Occipital lobe (tissue), 2 donors: Measurements from ENCODE around the gene UGT1A4. TPM values are rescaled to one million over a fixed set of nuclear protein-coding genes. Genes with fewer than 3 reads are reported as not detected.

Experiments
- DNase-seq: peaks from one replicate; lab custom pipeline; 2025; lab: John Stamatoyannopoulos, UW
- total RNA-seq: library from RNA; depleted of rRNA; stranded (reverse); fragments of >200 nt; gene quantifications from one replicate; pipeline ENCODE4 v1.2.3, GENCODE V29; 2014

Gene UGT1A4
- total RNA-seq, 1 donor from 2014 or later: not detected

DNA sequence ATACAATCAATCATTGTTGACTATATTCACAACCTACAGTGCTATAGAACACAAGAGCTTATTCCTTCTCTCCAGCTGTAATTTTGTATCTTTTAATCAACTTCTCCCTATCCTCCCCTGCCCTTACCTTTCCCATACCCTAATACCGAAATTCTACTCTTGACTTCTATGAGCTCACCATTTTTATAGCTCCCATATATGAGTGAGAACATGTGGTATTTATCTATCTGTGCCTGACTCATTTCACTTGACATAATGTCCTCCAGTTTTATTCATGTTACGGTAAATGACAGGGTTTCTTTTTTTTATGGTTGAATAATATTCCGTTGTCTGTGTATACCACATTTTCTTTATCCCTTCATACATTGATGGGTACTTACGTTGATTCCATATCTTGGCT is 62.2 kb downstream of the UGT1A4 start:
- no peak for DNase-seq

DNA sequence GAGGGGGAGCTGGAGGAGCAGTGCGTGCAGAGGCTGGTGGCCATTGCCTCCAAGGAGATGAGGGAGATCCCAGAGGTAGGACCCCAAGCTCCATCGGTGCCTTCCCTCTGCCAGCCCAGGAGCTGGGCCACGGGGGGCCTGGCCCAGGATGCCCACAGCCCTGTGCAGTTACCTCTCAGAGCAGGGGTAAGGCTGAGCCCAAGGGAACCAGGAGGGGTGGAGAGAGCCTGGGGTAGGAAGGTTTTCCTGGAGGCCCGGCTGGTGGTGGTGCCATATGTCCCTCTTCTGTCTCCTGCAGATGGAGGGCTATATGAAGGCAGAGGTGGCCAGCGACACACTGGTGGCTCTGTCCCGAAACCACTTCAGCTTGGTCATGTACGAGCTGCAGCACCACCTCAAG is 71.0 kb downstream of the UGT1A4 start:
- DNase-seq: no peak

DNA sequence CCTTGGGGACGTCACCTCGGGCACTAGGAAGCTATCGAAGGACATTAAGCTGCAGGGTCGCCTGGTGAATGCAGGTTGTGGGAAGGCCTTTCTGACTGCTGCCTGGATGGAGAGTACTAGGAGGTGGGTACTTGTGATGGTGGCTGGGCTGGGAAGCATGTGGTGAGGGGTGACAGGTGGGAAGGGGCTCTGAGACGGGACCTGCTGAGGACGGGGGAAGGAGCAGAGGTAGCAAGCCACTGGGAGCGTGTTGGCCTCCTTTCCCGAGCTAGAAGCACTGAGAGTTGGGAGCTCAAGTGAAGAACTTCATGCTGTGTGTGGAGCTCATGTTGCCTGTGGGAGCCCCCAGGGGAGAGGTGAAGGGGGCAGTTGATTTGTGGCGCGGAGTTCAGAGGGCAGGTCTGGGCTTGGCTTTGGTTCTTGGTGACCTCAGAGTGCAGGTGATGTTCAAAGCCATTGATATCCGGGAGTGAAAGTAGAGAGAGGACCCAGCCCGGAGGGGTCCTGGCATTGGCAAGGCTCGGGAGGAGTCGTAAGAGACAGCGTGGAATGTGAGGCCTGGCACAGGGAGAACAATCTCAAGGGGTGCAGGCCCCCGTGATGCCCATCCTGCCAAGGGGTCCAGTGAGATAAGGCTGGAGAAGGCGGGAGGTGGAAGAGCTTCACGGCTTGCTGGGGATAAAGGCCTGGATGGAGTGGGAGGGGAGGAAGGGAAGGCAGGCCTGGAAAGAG is 72.8 kb downstream of the UGT1A4 start:
- DNase-seq: no peak

DNA sequence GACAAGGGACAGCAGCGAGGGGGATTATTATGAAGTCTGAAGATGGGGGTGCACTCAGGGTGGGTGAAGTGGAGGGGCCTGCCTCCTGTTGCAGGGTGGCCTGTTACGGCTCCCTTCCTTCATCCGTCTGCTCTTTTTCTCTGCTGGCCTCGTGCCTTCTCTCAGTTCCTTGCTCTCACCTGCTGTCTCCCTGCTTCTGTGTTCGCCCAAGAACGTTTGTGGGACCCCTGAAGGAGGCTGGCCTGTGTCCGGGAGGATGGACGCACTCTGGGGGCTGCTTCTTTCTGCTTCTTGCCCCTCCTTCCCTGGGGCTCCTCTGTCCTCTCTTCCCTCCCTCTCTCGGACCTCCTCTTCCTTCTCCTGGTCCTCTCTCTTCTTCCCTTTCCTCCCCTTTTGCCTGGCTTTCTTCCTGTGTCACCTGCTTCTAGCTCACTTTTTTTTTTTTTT is 73.4 kb downstream of the UGT1A4 start:
- DNase-seq: no peak

GRCh38 chr2:233792720-233793119 is 74.2 kb downstream of the UGT1A4 start:
- no peak for DNase-seq

DNA sequence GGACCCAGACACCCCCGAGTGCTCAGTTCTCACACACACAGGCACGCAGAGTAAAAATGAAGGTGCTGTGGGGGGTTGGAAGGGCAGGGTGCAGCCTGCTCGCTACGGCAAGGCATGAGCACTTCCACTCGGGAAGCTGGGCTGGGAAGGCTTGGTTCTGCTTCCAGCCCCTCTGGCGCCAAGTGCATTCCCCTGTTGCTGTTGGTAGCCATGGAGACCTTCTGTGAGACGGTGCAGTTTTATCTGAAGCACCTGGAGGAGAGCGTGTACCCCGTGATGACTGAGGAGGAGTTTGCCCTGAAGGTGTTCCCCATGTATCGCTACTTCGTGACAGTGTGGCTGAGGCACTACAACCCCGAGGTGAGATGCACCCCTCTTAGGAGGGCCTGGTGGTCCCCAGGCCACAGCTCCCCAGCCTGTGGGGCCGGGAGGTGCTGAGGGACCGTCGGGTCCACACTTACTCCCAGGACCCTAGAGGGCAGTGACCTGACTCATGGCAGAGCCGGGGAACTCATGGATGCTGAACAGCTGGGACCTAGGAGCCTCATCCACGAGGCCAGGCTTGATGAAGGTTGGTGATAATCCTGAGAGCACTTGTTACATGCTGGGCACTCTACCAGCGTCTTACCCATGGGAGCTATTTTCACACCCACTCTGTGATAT is 75.1 kb downstream of the UGT1A4 start:
- DNase-seq: no peak

- DNase-seq: no peak
These were observed 75.7 kb downstream of the UGT1A4 start for GRCh38 chr2:233794128-233794658.

DNA sequence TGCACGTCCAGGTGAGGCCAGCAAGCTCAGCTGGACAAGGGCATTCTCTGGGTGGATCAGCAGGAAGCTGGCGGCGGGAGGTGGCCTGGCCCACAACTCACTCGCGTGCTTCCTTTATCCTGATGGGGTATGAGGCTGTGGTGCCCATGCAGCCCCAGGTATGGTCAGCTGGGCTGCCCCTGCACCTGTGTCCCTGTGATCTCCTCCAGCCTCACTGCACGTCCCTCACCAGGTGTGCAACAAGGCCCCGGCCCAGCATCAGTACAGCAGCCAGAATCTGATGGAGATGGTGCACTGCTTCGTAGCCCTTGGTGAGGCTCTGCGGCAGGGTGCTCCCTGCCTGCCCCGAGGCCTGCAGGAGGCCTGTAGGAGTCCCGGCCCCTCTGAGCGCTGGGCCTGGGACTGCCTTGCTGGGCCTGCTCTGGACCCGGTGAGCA is 77.2 kb downstream of the UGT1A4 start:
- no peak for DNase-seq

DNA sequence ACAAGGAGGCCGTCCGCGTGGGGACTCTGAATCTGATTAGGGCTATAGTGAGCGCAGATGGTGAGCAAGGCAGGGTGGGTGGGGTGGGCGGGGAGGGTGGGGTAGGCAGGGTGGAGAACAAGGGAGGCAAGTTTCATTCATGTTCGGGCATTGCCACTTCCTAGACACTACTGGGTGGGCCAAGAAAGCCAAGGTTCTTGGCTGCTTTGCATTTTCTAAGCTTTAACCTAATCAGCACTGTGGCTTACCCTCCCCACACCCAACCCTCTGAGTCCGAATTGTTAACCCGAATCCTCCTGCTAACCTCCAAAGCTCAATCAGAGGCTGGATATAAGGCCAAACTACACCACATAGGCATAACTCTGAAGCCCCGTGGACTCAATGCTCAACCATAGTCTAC is 77.7 kb downstream of the UGT1A4 start:
- no peak for DNase-seq

DNA sequence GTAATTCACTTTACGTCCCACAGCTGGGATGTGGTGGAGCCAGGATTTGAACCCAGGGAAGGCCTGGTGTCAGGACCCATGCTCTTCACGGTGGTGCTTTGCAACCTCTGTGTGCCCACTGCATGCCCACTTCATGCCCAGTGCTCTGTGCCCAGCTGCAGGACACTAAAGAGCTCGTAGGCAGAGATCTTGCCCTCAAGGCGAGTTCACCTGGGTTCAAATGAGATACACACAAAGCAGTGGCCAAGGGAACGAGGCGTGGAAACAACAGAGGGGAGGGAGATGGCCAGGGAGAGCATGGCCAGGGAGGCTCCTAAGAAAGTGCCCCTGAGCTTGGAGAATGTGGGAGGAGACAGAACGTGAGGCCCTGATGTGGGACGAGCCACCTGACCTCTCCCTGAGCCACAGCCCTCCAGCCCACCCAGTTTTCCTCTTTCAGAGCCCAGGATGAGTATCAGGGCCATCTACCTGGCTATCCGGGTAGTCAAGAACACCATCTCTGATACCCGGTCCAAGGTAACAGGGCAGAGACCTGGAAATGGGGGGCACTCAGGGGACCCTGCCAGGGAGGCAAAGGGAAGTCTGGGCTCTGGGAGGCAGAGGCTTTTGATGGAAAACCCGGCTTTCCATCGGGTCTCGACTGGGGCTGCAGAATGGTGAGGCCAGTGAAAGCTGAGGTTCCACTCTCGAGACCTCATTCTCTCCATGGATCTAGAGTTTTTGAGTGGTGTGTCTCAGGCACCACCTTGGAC is 80.0 kb downstream of the UGT1A4 start:
- no peak for DNase-seq

DNA sequence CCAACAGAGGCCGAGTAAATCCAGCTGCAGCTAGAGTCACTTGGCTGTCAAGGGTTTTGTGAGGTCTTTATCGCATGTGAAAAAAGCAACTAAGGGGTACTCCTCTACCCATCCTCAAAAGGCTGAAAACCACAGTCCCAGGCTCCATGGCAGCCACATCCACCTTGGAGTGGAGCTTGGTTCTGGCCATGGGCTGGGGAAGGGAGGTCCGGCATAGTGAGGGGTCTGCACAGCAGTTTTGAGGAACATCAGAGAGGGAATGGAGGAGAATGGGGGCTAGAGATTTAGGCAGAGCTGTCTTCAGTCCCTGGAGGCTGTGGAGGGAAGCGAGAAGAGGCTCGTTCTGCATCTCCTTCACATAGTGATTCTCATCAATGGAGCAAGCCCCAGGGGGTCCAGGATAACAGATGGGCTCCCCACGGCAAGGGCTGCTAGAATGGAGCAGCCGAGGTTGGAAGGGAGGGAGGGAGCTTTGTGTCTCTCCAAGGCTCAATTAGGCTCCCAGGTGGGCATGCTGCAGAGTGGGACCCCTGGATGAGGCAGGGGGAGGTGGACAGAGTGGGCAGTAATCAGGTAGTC is 80.6 kb downstream of the UGT1A4 start:
- no peak for DNase-seq

GRCh38 chr2:233799716-233800115 is 81.2 kb downstream of the UGT1A4 start:
- no peak for DNase-seq

DNA sequence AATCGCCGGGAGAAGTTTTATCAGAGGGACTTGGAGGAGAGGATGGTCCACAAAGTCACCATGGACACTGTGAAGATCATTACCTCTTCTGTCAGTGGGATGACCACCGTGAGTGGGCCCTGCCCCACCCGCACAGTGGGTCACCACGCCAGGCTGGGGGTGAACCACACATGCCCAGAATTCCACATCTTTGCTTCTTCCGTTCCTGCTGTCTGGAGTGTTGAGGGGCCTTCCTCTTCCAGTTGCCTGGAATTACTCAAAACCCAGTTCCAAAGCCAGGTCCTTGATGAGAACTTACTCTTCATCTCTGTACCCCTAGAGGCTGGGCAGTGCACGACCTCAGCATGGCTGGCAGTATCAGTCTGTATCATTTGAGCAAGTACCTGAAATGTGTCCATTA is 81.7 kb downstream of the UGT1A4 start:
- no peak for DNase-seq

DNA sequence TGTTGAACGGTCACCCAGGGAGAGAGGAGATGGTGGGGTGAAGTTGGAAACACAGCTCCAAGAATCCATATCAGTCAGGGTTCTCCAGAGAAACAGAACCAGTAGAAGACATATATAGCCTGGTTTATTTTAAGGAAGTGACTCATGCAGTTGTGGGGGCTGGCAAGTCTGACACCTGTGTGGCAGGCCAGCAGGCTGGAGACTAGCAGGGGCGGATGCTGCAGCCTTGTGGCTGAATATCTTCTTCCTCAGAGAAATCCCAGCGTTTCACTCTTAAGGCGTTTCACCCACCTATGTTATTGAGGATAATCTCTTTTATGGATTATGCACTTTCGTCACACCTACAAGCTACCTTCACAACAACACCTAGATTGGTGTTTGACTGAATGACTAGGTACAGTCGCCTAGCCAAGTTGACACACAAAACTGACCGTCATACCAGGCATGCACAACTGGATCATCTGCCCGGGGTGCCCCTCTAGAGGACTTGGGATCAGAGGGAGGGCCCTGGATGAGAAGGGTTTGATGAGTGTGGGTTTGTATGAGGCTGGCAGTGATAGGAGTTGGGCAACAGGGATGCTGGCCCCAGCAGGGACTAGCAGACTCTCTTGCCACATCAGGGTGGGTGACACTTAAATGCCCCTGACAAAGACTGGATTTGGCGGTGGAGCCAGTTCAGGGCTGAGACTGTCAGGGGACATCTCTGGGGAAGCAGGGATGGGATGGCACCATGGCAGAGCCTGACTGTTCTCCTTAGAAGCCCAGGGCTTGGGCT is 83.0 kb downstream of the UGT1A4 start:
- no peak for DNase-seq

GRCh38 chr2:233802132-233802815 is 83.7 kb downstream of the UGT1A4 start:
- no peak for DNase-seq

DNA sequence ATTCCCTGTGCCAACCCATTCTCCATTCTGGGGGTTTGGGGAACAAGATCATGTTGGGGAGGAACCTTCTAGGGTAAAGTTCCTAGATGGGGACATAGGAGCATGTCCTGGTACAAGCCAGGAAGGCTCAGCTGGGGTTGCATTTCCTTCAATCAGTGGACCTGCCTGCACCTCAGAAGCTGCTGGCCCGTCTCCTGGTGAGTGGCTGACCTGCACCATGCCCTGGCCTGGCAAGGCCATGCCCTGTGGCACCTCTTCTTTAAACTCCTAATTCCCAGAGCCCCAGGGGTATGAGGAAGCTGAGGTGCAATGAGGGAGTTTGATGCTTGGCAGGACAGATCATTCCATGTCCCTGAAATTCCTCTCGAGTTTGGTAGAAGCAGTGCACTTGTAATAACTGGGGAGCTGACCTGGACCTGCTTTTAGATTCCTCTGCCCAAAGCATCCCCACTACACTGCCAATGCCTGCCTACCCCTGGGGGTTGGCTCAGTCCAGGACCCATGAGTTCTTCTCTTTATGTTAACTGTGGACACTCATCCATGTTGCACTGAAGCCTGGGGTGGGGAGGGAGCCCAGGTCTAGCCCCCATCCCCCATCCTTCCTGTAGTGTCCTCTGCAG is 84.9 kb downstream of the UGT1A4 start:
- no peak for DNase-seq

- no peak for DNase-seq
These were observed 85.5 kb downstream of the UGT1A4 start for GRCh38 chr2:233803994-233804393.

GRCh38 chr2:233807215-233807865 is 88.8 kb downstream of the UGT1A4 start:
- DNase-seq: no peak
